GM18867 (cell line): ENCODE measurements around the gene S100A11.
A peak's percentile ranks its signal among the peaks of the same experiment; 100 is the strongest.
"Not testable (repeated sequence)": the region's sequence is repeated elsewhere in the genome, so short reads cannot be mapped to it uniquely, and the experiment has no call there.

ENCODE experiments used
- ATAC-seq: cut with Tn5 transposase; IDR thresholded peaks from one replicate; pipeline ENCODE4 v1.9.1; 2021; ENCODE audit warnings: mild to moderate bottlenecking, moderate library complexity; ENCODE audit not compliant: unreplicated experiment

The S100A11 gene

DNA sequence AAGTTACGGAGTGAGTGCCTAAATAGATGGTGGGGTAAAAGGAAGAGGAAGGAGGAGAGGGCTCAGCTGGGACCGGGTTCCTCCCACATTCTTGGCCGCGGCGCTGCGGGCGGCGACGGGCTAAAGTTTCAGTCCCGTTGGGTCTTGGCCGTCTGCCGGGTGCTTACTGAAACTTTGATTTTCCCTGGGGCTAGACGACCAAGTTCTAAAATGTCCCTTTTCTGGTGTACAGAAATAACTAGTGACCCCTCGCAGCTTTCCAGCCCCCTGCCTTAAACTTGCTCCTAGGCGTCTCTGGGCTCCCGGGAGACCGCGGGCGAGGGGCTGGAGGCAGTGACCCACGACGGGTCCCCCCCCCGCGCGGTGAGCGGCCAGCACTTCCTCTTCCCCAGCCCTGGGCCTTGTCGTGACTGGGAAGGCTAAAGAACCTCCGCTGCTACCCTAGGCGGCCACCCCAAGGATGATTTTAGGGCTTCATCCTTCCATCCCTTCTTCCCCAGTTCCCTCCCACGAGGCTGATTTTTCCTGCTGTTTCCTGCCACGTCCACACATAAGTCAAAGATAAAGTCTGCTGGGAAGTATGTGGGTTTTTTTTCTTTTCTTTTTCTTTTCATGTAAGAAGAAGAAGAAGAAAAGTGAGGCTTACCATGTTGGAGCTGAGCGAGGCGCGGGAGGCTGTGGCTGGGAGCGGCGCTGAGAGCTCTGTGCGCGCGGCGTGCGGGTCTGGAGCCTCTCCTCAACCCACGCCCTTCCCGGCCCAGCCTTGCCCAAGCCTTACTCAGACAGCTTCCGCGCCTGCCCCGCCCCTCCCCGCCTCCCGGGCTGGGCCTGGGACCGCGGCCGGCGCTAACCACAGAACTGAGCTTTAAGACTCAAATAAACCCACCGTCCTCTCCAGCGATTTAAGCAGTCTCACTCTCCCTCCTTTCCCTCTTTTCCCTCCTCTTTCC is at the start of gene S100A11:
Gene S100A11 (minus strand): TSS at position 738 of the 950 bp plus-strand sequence. CDS start 89 bp downstream, at position 649.
- peak; percentile 55 for ATAC-seq

DNA sequence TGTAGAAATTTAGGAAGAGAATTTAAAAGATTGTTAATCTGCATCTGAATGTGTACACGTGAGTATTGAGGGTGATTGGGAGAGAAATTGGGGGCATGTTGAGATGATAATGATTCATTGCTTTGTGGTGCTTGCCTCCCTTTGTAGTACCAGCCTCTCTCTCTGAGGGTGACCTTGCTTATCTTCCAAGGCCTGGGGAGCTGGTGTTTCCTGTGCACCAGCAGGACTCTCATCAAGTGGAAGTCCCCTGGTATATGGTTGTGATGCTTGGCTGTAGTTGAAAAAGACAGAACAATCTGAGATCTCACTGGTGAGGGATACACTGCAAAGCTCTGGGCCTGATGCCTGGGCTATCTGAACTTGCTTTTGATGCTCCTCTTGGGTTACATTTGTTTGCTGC is 48.0 kb upstream of the S100A11 start:
- no peak for ATAC-seq

DNA sequence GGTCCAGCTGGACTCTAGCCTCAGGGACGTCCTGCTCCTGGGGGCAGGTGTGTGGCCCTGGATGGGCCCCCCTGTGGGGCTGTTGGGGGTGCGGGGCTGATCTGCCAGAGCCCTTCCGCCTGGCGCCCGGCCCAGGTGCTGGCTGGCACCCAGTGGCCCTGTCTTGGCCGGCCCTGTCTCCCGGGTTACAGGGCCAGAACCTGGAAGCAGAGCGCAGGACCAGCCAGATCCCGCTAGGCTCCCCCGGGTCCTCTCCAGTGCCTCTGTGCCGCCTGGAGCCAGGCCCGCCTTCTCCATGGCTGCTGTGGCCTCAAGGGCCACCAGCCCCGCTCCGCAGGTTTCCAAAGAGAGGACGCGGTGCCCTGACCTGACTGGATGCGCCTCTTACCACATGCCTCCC is 44.2 kb upstream of the S100A11 start:
- not testable (repeated sequence) for ATAC-seq

DNA sequence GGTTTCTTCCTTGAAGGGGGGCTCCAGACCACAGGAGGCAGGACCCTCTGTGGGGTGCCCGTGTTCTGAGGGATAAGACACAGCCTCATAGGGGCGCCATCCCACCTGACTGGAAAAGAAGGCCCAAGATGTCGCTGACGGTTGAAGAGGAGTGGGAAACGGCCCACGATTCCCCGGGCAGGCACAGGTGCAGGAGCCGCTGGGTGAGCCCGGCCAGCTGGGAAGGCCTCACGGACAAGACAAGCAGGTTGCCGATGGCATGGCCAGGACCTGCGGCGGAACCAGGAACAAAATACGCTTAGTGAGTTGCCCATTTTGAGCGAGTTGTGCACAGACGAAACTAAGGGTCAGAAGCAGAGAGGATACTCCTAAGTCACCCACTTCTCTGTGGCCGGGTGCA is 43.7 kb upstream of the S100A11 start:
- ATAC-seq = not testable (repeated sequence)

DNA sequence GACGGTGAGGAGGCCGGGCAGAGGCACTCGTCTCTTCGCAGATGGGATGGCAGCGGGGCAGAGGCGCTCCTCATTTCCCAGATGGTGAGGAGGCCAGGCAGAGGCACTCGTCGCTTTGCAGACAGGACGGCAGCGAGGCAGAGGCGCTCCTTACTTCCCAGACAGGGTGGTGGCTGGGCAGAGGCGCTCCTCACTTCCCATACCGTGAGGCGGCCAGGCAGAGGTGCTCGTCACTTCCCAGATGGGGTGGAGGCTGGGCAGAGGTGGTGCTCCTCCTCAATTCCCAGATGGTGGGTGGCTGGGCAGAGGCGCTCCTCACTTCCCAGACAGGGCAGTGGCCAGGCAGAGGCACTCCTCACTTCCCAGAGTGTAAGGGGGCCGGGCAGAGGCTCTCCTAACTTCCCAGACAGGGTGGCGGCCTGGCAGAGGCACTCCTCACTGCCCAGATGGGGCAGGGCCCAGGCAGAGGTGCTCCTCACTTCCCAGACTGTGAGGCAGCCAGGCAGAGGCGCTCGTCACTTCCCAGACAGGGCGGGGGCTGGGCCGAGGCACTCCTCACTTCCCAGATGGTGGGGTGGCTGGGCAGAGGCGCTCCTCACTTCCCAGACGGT is 42.1 kb upstream of the S100A11 start:
- no peak for ATAC-seq

DNA sequence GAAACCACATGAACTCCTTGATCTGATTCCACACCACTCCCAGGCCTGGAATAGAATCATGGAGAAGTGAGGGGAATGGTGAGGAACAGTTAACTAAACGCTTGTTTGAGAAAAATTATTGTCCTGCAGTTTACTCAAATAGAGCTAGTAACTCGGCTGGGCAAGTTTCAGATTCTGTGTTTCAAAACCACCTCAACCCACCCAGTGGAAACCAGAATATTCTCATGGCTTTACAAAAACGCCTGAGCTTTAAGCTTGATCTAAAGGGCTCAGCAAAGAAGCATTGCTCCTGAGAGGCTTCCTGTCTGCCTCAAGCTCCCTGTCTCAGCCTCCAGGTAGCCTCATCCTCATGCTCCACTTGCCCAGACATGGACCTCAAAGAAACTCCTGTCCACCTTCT is 35.5 kb upstream of the S100A11 start:
- no peak for ATAC-seq

DNA sequence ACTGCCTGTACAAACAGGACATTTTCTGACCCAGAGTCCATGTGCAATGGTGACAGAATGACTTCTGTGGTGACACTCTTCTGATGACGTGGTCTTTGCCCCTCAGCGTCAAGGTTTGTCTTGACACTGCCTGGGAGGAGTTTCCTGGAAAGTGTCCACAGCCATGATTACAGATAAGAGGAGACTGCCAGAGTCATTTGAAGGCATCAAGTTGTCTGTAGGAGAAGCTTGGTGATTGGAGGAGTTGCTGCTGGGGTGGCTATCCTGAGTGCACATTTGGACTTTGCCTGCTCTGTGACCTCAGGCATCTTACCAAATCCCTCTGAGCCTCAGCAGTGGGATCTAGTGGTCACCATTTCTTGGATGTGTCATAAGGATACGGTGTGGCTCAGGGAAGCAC is 34.3 kb upstream of the S100A11 start:
- no peak for ATAC-seq

DNA sequence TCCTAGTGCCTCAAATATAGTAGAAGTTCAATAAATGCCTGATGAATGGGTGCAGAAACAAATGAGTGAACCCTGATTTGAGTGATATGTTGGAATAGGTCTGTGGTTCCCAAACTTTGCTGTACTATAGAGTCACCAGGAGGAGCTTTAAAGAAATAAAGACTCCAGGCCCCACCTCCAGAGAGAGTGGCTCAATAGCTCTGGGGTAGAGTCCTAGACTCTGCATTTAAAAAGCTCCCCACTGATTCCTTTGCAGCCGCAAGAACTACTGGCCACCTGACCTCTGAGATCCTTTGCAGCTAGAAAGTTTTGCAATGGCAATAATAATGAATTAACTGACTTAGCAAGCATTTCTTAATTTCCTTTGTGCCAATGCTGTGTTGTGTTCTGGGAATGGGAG is 31.1 kb upstream of the S100A11 start:
- no peak for ATAC-seq

DNA sequence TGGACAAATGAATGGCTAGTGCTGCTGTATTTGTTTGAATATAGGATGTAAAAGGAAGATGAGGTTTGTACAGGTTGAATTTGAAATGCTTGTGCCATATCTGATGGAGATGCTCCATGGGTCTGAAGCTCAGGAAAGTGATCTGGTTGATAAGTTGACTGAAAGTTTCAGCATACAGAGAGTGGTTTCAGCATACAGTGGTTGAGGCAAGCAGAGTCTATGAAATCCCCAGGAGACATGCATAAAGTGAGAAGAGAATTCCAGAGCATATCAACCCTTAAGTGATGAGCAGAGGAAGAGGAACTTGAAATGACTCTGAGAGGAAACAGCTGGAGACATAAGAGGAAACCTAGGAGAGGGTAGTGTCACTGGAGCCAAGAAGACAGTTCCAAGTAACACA is 30.3 kb upstream of the S100A11 start:
- no peak for ATAC-seq

DNA sequence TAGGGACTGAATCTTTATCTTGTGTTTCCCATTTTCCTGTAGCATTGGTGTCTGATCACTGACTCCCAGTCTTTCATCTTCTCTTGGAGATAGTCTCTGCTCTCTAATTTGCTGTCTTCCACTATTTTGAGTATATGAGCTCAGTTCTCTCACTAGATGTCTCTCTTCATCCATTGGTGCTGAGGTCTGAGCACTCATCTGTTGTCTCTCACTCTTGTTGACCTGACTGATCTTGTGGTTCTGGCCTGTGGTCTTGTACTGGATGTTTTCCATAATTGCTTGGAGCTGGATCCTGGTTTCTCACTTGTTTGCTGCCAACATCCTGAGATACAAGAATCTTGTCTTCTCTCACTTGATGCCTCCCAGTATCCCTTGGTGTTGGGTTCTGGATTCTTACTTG is 25.1 kb upstream of the S100A11 start:
- no peak for ATAC-seq

DNA sequence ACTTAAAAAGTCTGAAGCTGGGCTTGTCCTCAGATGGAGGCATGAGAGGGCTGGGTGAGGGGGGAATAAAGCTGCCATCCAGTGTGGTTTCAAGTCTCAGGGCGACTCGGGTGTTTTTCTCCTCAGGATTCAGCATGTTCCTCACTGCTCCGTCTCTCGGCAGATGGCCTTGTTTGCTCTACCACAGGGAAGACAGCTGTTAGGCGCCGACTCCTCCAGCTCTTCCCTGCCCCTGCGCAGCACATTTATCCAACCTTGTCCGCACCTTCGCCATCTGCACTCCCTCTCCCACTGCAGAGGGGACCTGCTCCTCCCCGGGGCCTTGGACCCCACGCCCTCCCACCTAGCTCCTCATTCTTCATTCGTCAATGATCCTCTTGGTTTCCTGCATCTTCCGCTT is 16.6 kb upstream of the S100A11 start:
- ATAC-seq = no peak

DNA sequence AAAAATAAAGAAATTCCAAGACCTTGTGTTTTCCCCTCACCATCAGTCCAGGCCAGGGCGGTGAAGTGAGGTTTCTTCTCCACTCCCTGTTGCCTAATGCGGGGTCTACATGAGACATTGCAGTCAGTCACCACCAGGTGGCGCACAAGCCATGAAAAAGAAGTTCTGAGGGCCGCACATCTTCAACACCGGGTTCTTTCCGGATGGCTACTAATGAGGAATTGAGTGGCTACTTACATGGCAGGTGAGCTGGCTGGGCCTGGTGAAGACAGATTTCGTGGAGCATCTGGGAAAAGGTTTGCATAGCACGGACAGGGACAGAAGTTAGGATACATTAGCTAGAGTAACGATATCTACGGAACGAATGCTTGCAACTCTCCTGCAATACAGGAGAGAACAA is 15.8 kb upstream of the S100A11 start:
- ATAC-seq = peak; percentile 25

DNA sequence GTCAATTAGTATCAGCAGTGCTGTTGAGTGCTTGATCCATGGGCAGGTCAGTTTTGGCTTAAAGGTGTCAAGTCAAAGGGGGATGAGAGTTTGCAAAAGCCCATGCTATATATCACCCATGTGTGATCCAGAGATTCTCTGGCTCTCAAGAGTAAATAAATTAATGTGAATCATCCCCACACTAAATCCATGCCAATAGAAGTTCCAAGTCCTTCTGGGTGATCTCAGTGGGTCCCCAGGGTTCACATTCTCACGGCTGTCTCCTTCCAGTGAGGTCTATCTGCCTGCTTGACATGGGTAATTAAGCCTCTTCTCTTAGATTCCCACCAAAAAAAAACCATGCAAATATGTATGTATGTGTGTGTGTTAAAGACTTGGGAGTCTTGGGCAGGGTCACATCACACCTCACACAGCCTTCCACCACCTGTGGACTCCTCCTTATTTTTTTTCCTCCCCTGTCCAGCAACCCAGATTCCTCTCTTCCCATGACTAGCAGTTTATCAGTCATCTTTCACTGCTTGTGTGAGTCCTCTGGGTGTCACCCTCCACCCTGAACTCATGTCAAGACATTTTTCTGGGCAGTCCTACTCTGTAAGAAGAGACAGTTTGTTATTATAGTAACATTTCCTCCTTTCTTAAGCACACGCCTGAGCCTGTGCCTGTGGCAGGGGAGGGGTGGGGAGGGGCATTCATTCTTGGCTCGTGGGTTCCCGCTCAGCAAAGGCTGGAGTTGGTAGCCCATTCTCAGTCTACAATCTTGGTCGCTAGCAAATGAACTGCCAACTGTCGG is 14.3 kb upstream of the S100A11 start:
- no peak for ATAC-seq

DNA sequence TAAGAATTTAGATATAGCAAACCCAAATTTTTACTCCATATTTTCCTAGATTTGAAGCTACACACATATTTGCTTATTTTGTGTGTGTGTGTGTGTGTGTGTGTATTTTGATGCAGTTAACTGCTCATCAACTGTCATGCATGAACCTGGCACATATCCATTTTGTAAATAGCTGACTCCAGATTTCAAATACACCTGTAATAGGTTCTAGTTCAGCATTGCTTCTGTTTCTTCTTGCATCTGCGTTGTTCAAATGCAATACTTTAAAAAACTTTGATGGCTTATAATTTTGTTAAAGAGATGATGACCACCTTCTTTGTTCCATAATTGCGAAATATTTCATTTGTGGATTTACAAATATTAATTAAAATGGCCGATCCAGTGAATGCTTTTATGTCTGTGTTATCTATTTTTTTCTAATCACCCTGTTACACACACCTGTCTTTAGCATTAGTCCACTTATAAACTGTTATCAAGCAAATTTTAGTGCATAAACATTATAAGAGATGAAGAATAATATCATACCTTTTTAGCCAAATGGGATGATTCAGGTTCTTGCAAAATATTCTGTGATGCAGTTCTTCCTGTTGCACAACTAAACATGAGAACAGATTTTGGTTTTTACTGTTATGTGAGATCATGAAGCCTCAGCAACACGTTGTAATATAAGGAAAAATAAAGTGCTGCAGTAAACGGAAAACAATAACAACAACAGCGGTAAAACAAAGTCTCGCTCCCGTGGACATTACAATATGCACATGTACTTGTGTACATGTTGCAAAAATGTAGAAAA is 12.7 kb upstream of the S100A11 start:
- no peak for ATAC-seq

DNA sequence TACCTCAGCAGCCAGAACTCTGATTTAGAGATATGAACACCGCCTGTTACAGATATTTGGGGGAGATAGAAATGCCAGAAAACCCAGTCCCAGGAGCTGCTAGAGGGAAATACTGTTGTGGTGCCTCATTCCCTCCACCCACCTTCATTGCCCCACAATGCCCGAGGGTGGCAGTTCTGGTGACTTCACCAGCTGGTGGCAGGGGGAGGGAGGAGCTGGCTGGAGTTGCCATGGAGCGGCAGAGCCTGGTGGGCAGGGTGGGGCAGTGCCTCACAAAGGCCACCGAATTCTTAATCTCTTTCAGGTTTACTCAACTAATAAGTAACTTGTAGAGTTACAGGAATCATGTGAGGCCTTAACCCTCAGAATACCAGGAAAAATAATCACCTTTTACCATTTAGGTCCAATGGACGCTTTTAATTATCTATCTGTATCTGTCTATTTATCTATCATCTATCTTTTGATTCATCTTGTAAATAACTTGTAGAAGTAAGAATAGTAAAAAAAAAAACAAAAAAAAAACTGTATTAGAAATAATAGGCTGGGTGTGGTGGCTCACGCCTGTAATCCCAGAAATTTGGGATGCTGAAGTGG is 11.7 kb upstream of the S100A11 start:
- peak; percentile 13 for ATAC-seq

DNA sequence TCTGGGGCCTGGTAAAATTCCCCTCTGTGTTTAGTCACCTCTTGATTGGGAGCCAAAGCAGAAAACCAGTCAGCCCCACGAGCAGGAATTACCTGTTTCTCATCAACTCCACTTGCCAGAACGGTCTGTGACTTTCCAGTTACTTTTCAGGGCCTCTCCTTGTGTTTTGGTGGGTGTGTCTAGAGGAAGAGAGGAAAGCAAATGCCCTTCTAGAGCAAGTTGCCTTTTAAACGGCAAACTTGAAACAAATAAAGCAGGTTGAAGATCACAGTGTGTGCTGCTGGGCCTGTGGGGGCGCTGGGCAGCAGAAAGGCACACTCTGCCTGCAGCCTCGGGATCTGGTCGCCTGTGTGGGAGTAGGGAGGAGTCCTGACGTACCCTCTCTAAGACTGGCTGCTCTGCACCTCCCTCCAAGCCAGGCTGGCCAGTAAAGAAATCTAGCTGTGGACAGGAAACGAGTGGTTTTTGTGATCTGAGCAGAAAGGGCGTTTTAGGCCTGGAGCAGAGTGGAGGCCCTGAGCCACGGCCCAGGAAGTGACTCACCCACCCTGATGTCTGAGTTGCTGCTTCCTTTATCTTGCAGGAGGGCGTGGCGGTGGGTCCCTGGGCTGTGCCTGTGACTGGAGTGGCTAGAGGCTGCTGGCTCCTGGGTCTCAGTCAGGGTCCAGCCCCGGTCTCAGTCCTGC is 11.1 kb upstream of the S100A11 start:
- peak; percentile 92 for ATAC-seq

DNA sequence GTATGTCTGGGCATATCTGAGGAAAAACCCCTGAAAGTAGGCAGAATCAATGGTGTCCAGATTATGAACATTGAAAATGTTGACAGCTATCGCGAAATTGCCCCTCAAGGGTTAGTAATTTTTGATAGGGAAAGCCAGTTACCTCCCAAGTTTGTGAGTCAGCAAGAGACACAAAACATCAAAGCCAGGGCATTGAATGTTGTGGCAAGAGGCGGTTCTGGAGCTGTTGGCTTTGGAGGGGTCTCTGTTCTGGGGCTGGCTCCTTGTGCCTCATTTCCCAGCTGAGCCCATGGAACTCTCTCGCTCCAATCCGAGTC is 10.6 kb upstream of the S100A11 start:
- no peak for ATAC-seq

DNA sequence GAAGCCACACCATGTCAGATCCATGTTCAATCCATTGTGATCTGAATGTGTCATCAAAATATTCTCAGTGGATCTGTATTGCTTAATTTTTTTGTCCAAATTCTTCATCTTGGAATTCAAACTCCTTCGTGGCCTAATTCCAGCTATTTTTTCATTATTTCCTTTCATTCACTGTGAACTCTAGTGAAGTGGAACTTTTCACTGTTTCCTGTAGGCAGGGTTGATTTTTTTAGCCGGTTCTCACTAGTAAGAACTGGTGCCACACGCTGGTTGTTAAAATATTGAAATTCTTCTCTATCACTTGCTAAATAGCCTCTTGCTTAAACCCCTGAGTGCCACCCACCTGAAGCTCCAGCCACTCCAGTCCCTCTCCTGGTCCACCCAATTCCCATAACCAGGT is 7.6 kb upstream of the S100A11 start:
- no peak for ATAC-seq

DNA sequence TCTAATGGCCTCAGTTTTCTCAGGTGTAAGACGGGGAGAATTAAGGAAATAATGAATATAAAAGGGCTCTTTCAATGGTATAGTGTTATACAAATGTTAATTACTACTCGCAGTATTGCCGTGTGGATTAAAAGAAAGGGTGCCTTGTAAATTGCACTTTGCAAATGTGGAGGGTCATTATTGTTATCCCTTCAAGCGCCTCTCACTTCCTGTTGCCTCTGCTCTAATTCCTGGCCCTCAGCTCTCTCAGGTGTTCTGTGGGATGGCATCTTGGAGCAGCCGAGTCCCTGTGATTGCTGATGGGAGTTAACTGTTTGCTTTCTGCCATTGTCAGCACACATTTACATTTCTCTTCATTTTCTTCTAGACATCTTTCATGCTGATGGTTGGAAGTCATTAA is 7.1 kb upstream of the S100A11 start:
- ATAC-seq = no peak

DNA sequence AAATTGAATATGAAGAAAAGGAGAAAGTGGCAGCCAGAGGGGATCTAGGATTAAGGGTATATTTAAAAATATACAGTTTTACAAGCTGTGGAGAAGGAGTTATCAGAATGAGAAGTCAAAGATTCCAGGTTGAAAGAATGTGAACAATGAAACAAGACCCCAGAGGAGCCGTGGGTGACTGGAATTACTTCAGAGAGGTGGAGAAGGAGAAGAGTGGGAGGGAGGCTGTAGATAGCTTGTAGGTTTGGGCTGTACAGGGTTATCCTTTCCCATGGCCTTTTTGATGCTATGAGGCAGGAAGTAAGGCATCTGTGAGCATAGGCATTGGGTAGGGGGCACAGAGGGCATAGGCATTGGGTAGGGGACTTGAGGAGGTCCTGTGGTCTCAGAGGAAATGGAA is 5.2 kb upstream of the S100A11 start:
- ATAC-seq = no peak
